Activated T-helper 9 cell treated with anti-CD3 and anti-CD28 coated beads, Interleukin-2, amount 50 U/mL, for 16 hours (primary cell): Measurements from ENCODE around the gene RNF180.
"Not testable (repeated sequence)": the region's sequence is repeated elsewhere in the genome, so short reads cannot be mapped to it uniquely, and the experiment has no call there.

Experiments used
- DNase-seq: peaks from one replicate; pipeline ENCODE4 v3.0.0-alpha.2; 2020; ENCODE audit warnings: low read depth

The RNF180 gene

DNA sequence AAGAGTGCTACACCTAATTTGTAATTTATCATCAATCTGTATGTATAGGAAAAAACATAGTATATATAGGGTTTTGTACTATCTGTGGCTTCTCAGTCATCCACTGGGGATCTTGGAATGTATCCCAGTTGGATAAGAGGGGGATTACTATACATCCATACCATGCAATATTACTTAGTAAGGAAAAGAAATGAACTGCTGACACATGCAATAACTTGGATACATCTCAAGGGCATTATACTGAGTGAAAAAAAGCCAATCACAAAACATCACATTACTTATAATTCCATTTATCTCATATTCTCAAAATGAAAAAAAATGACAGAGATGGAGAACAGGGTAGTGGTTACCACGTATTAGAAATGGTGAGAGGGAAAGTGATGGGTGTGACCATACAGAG is 231.9 kb downstream of the RNF180 start:
- DNase-seq, result no peak

GRCh38 chr5:64398735-64399134 is 233.1 kb downstream of the RNF180 start:
- DNase-seq, result not testable (repeated sequence)

DNA sequence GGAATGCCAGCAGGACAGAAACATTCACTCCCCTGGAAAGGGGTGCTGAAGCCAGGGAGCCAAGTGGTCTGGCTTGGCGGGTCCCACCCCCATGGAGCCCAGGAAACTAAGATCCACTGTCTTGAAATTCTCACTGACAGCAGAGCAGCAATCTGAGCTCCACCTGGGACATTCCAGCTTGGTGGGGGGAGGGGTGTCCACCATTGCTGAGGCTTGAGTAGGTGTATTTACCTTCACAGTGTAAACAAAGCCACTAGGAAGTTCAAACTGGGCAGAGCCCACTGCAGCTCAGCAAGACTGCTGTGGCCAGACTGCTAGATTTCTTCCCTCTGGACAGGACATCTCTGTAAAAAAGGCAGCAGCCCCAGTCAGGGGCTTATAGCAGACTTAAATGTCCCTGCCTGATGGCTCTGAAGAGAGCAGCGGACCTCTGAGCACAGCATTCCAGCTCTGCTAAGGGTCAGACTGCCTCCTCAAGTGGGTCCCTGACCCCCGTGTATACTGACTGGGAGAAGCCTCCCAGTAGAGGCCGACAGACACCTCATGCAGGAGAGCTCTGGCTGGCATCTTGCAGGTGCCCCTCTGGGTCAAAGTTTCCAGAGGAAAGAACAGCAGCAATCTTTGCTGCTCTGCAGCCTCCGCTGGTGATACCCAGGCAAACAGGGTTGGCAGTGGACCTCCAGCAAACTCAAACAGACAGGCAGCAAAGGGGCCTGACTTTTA is 241.6 kb downstream of the RNF180 start:
- not testable (repeated sequence) for DNase-seq

GRCh38 chr5:64417390-64417789 is 251.7 kb downstream of the RNF180 start:
- DNase-seq, result no peak

GRCh38 chr5:64418013-64418412 is 252.4 kb downstream of the RNF180 start:
- no peak for DNase-seq
